ENCODE data around the gene SLAMF6.

Gene SLAMF6

GRCh38 chr1:160460683-160461287 lies 62.3 kb downstream of the SLAMF6 start:
- Histone ChIP-seq H3K27me3 (ENCODE audit: insufficient read depth, low read length) (no peaks in the 10 kb centered on the region), H3K27ac (ENCODE audit: low read depth, low read length) (no peak overlapping the region), H3K4me1 (ENCODE audit: insufficient read depth, low read length) (peaks cover 9% of the 10 kb centered on the region; the same call in 1 of the 2 replicates), H3K9ac (ENCODE audit: low read depth, low read length) (no peak overlapping the region), H3K4me3 (ENCODE audit: low read length) (no peak overlapping the region), H3K9me3 (ENCODE audit: insufficient read depth, low read depth, low read length) (no peaks in the 10 kb centered on the region), H3K36me3 (ENCODE audit: insufficient read depth, low read length) (no peaks in the 10 kb centered on the region)
- WGBS, result 79% methylated on average over 4 of the region's 4 CpGs

GRCh38 chr1:160460214-160460642 lies 62.8 kb downstream of the SLAMF6 start:
- H3K27ac ChIP-seq (ENCODE audit: low read depth, low read length), result no peak overlapping the region

GRCh38 chr1:160459687-160460086 lies 63.4 kb downstream of the SLAMF6 start:
- peaks cover 9% of the 10 kb centered on the region; the same call in 1 of the 2 replicates for H3K4me1 ChIP-seq (ENCODE audit: insufficient read depth, low read length)
- no peaks in the 10 kb centered on the region for H3K9me3 ChIP-seq (ENCODE audit: insufficient read depth, low read depth, low read length)
- no peaks in the 10 kb centered on the region for H3K27me3 ChIP-seq (ENCODE audit: insufficient read depth, low read length)
- H3K27ac ChIP-seq (ENCODE audit: low read depth, low read length), result no peak overlapping the region
- no peaks in the 10 kb centered on the region for H3K36me3 ChIP-seq (ENCODE audit: insufficient read depth, low read length)
- 83% methylated on average over 1 of the region's 2 CpGs for WGBS
- H3K9ac ChIP-seq (ENCODE audit: low read depth, low read length), result no peak overlapping the region
- H3K4me3 ChIP-seq (ENCODE audit: low read length), result no peak overlapping the region

More at GRCh38 chr1:160460214-160460642, 62.8 kb downstream of the SLAMF6 start:
- no peaks in the 10 kb centered on the region for H3K9me3 ChIP-seq (ENCODE audit: insufficient read depth, low read depth, low read length)
- no peaks in the 10 kb centered on the region for H3K36me3 ChIP-seq (ENCODE audit: insufficient read depth, low read length)
- 92% methylated on average over 5 of the region's 5 CpGs for WGBS
- H3K9ac ChIP-seq (ENCODE audit: low read depth, low read length), result no peak overlapping the region
- H3K27me3 ChIP-seq (ENCODE audit: insufficient read depth, low read length), result no peaks in the 10 kb centered on the region
- peaks cover 9% of the 10 kb centered on the region; the same call in 1 of the 2 replicates for H3K4me1 ChIP-seq (ENCODE audit: insufficient read depth, low read length)
- no peak overlapping the region for H3K4me3 ChIP-seq (ENCODE audit: low read length)

GRCh38 chr1:160459056-160459455 lies 64.0 kb downstream of the SLAMF6 start:
- Histone ChIP-seq H3K4me1 (ENCODE audit: insufficient read depth, low read length) (peaks cover 9% of the 10 kb centered on the region; the same call in 1 of the 2 replicates), H3K36me3 (ENCODE audit: insufficient read depth, low read length) (no peaks in the 10 kb centered on the region), H3K9ac (ENCODE audit: low read depth, low read length) (no peak overlapping the region), H3K27ac (ENCODE audit: low read depth, low read length) (no peak overlapping the region), H3K4me3 (ENCODE audit: low read length) (no peak overlapping the region), H3K27me3 (ENCODE audit: insufficient read depth, low read length) (no peaks in the 10 kb centered on the region), H3K9me3 (ENCODE audit: insufficient read depth, low read depth, low read length) (no peaks in the 10 kb centered on the region)
- 74% methylated on average over 2 of the region's 2 CpGs for WGBS

- no peaks in the 10 kb centered on the region for H3K27me3 ChIP-seq (ENCODE audit: insufficient read depth, low read length)
- no peaks in the 10 kb centered on the region for H3K9me3 ChIP-seq (ENCODE audit: insufficient read depth, low read depth, low read length)
- no peak overlapping the region for H3K4me3 ChIP-seq (ENCODE audit: low read length)
- H3K9ac ChIP-seq (ENCODE audit: low read depth, low read length), result no peak overlapping the region
- WGBS, result no CpG with 5 or more reads among the region's 1 CpG
- H3K36me3 ChIP-seq (ENCODE audit: insufficient read depth, low read length), result no peaks in the 10 kb centered on the region
- no peak overlapping the region for H3K27ac ChIP-seq (ENCODE audit: low read depth, low read length)
- 0 out of 2 replicates have a peak, but pooled peaks cover under 1% of the 10 kb centered on the region for H3K4me1 ChIP-seq (ENCODE audit: insufficient read depth, low read length)
These were observed 67.9 kb downstream of the SLAMF6 start for GRCh38 chr1:160455153-160455517.

- no peaks in the 10 kb centered on the region for H3K9me3 ChIP-seq (ENCODE audit: insufficient read depth, low read depth, low read length)
- no peaks in the 10 kb centered on the region for H3K4me1 ChIP-seq (ENCODE audit: insufficient read depth, low read length)
- H3K27ac ChIP-seq (ENCODE audit: low read depth, low read length), result no peak overlapping the region
- no peaks in the 10 kb centered on the region for H3K27me3 ChIP-seq (ENCODE audit: insufficient read depth, low read length)
- no peak overlapping the region for H3K9ac ChIP-seq (ENCODE audit: low read depth, low read length)
- 97% methylated on average over 5 of the region's 6 CpGs for WGBS
- no peaks in the 10 kb centered on the region for H3K36me3 ChIP-seq (ENCODE audit: insufficient read depth, low read length)
- H3K4me3 ChIP-seq (ENCODE audit: low read length), result no peak overlapping the region
These were observed 68.5 kb downstream of the SLAMF6 start for GRCh38 chr1:160454371-160455152.

- 93% methylated on average over 7 of the region's 7 CpGs for WGBS
- Histone ChIP-seq H3K36me3 (ENCODE audit: insufficient read depth, low read length) (no peaks in the 10 kb centered on the region), H3K4me1 (ENCODE audit: insufficient read depth, low read length) (no peaks in the 10 kb centered on the region), H3K4me3 (ENCODE audit: low read length) (no peak overlapping the region), H3K27ac (ENCODE audit: low read depth, low read length) (no peak overlapping the region), H3K27me3 (ENCODE audit: insufficient read depth, low read length) (no peaks in the 10 kb centered on the region), H3K9me3 (ENCODE audit: insufficient read depth, low read depth, low read length) (no peaks in the 10 kb centered on the region), H3K9ac (ENCODE audit: low read depth, low read length) (no peak overlapping the region)
These were observed 69.6 kb downstream of the SLAMF6 start for GRCh38 chr1:160453443-160453842.

- H3K9ac ChIP-seq (ENCODE audit: low read depth, low read length), result no peak overlapping the region
- H3K9me3 ChIP-seq (ENCODE audit: insufficient read depth, low read depth, low read length), result no peaks in the 10 kb centered on the region
- H3K36me3 ChIP-seq (ENCODE audit: insufficient read depth, low read length), result no peaks in the 10 kb centered on the region
- H3K4me3 ChIP-seq (ENCODE audit: low read length), result no peak overlapping the region
- H3K27me3 ChIP-seq (ENCODE audit: insufficient read depth, low read length), result no peaks in the 10 kb centered on the region
- H3K4me1 ChIP-seq (ENCODE audit: insufficient read depth, low read length), result no peaks in the 10 kb centered on the region
- H3K27ac ChIP-seq (ENCODE audit: low read depth, low read length), result no peak overlapping the region
- 97% methylated on average over 1 of the region's 1 CpG for WGBS
These were observed 71.2 kb downstream of the SLAMF6 start for GRCh38 chr1:160451859-160452232.

- no peaks in the 10 kb centered on the region for H3K9me3 ChIP-seq (ENCODE audit: insufficient read depth, low read depth, low read length)
- no peaks in the 10 kb centered on the region for H3K36me3 ChIP-seq (ENCODE audit: insufficient read depth, low read length)
- no peak overlapping the region for H3K27ac ChIP-seq (ENCODE audit: low read depth, low read length)
- 90% methylated on average over 6 of the region's 7 CpGs for WGBS
- H3K27me3 ChIP-seq (ENCODE audit: insufficient read depth, low read length), result no peaks in the 10 kb centered on the region
- H3K4me1 ChIP-seq (ENCODE audit: insufficient read depth, low read length), result no peaks in the 10 kb centered on the region
- no peak overlapping the region for H3K9ac ChIP-seq (ENCODE audit: low read depth, low read length)
- H3K4me3 ChIP-seq (ENCODE audit: low read length), result no peak overlapping the region
These were observed 71.8 kb downstream of the SLAMF6 start for GRCh38 chr1:160451119-160451858.

- H3K36me3 ChIP-seq (ENCODE audit: insufficient read depth, low read length), result no peaks in the 10 kb centered on the region
- no peak overlapping the region for H3K4me3 ChIP-seq (ENCODE audit: low read length)
- no peak overlapping the region for H3K9ac ChIP-seq (ENCODE audit: low read depth, low read length)
- no peaks in the 10 kb centered on the region for H3K27me3 ChIP-seq (ENCODE audit: insufficient read depth, low read length)
- no peaks in the 10 kb centered on the region for H3K9me3 ChIP-seq (ENCODE audit: insufficient read depth, low read depth, low read length)
- 92% methylated on average over 1 of the region's 2 CpGs for WGBS
- H3K27ac ChIP-seq (ENCODE audit: low read depth, low read length), result no peak overlapping the region
- H3K4me1 ChIP-seq (ENCODE audit: insufficient read depth, low read length), result no peaks in the 10 kb centered on the region
These were observed 73.6 kb downstream of the SLAMF6 start for GRCh38 chr1:160449494-160449893.

- no peak overlapping the region for H3K27ac ChIP-seq (ENCODE audit: low read depth, low read length)
- no peaks in the 10 kb centered on the region for H3K9me3 ChIP-seq (ENCODE audit: insufficient read depth, low read depth, low read length)
- WGBS, result 95% methylated on average over 5 of the region's 8 CpGs
- H3K9ac ChIP-seq (ENCODE audit: low read depth, low read length), result no peak overlapping the region
- no peak overlapping the region for H3K4me3 ChIP-seq (ENCODE audit: low read length)
- no peaks in the 10 kb centered on the region for H3K36me3 ChIP-seq (ENCODE audit: insufficient read depth, low read length)
- no peaks in the 10 kb centered on the region for H3K27me3 ChIP-seq (ENCODE audit: insufficient read depth, low read length)
- no peaks in the 10 kb centered on the region for H3K4me1 ChIP-seq (ENCODE audit: insufficient read depth, low read length)
These were observed 76.0 kb downstream of the SLAMF6 start for GRCh38 chr1:160446945-160447600.

All from HUES64 (cell line).